Measurements from ENCODE around the gene COL27A1.
"Not testable (repeated sequence)": the region's sequence is repeated elsewhere in the genome, so short reads cannot be mapped to it uniquely, and the experiment has no call there.

COL27A1 gene

DNA sequence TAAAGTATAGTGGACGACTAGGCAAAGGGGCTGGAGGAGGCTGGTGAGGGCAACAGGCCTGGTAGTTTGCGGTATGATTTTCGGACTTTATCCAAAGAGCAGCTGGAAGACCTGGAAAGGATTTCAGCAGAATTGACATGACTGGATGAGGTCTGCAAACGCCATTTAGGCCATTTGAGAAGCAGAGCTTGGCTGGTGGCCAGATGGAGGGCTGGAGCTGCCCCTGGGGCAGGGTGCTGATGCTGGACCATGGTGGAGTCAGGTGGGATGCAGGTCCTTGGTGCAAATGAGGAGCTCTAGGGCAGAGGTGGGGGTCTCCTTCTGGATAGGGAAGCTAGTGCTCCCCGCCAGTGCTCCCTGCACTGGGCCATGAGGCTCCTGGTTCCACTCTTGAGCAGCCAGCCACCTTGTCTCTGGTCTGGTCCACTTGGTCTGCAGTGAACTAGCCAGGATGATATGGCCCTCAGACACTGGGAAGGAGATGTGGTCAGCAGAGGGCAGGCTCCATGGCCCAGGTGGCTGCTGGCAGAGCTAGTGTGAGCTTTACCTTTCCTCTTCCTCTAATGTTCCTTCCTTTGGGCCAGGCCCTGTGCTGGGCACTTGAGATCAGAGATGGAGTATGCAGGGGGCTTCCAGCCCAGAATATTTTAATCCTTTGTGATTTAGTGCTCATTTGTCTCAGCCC, 31.4 kb downstream of the COL27A1 start:
- TF ChIP-seq, protein P1, sequence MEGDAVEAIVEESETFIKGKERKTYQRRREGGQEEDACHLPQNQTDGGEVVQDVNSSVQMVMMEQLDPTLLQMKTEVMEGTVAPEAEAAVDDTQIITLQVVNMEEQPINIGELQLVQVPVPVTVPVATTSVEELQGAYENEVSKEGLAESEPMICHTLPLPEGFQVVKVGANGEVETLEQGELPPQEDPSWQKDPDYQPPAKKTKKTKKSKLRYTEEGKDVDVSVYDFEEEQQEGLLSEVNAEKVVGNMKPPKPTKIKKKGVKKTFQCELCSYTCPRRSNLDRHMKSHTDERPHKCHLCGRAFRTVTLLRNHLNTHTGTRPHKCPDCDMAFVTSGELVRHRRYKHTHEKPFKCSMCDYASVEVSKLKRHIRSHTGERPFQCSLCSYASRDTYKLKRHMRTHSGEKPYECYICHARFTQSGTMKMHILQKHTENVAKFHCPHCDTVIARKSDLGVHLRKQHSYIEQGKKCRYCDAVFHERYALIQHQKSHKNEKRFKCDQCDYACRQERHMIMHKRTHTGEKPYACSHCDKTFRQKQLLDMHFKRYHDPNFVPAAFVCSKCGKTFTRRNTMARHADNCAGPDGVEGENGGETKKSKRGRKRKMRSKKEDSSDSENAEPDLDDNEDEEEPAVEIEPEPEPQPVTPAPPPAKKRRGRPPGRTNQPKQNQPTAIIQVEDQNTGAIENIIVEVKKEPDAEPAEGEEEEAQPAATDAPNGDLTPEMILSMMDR (IDR thresholded peaks at IDR 0.05; ENCODE audit: insufficient read depth, low read depth, low read length, missing control alignments), result no peak
- DNase-seq (ENCODE audit: low read depth), result no peak
- no peak overlapping the region for H3K4me3 ChIP-seq (ENCODE audit: low read length)

DNA sequence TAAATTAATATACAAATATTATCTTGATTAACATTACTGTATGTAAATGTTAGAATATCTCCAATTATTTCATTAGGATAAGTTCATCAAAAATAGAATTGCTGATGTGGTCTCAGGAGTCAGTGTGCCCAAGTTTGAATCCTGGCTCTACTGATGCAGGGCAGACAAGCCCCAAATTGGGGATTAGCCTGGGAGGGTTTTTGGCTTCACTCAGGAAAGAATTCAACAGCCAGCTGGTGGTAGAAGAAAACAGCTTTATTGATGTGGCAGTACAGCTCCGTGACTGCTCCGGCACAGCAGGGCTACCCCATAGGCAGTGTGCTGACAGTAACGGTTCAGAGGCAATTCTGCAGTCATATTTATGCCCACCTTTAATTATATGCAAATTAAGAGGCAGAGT, 32.5 kb downstream of the COL27A1 start:
- TF ChIP-seq, protein P1 (IDR thresholded peaks at IDR 0.05; ENCODE audit: insufficient read depth, low read depth, low read length, missing control alignments), result no peak
- no peak for DNase-seq (ENCODE audit: low read depth)
- no peak overlapping the region for H3K4me3 ChIP-seq (ENCODE audit: low read length)

DNA sequence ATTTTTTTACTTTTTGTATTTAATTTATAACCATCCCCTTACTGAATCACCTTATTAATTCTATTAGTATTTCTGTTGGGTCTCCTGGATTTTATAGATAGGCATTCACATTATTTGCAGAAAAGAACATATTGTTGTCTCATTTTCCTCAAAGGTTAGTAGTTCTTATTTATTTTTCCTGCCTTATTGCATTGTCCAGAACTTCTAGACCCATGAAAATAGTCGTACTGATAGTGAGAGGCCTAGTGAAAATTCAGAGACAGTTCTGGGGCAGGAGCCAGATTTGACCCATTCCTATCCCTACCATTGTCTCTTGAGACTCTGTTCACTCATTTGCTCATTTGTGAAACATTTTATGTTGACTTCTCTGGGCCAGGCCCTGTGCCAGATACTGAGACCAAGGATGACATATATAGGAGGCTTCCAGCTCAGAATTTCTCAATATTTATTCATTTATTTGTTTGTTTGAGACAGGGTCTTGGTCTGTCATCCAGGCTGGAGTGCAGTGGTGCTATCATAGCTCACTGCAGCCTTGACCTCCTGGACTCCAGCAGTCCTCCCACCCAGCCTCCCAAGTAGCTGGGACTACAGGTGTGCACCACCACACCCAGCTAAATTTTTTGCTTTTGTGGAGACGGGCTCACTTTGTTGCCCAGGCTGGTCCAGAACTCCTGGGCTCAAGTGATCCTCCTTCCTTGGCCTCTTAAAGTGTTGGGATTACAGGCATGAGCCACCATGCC, 34.7 kb downstream of the COL27A1 start:
- H3K4me3 ChIP-seq (ENCODE audit: low read length), result no peak overlapping the region
- TF ChIP-seq, protein P1 (IDR thresholded peaks at IDR 0.05; ENCODE audit: insufficient read depth, low read depth, low read length, missing control alignments), result no peak
- DNase-seq (ENCODE audit: low read depth), result no peak

DNA sequence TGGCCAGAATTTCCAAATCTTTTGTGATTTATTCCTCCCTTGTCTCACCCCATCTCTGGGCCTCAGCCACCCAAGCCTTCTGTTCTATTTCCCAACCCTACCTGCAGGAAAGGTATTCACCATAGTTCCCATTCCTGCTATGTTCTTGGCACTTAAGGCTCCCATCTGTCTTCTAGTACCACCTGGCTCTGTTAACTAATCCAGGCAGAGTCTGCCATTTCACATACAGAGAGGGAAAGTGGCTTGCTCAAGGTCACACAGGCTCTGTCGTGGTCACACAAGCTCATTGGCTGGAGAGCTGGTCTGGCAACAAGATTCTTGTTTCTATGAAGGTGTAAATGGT, 35.2 kb downstream of the COL27A1 start:
- H3K4me3 ChIP-seq (ENCODE audit: low read length), result no peak overlapping the region
- TF ChIP-seq, protein P1 (IDR thresholded peaks at IDR 0.05; ENCODE audit: insufficient read depth, low read depth, low read length, missing control alignments), result no peak

DNA sequence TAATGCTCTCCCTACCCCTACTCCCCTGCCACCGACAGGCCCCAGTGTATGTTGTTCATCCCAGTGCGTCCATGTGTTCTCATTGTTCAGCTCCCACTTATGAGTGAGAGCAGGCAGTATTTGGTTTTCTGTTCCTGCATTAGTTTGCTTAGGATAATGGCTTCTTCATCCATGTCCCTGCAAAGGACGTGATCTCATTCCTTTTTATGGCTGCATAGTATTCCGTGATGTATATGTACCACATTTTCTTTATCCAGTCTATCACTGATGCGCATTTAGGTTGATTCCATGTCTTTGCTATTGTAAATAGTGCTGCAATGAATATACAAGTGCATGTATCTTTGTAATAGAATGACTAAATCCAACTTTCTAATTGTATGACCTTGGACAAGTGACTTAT, 36.1 kb downstream of the COL27A1 start:
- DNase-seq (ENCODE audit: low read depth), result not testable (repeated sequence)

More for the DNA sequence above, 35.2 kb downstream of the COL27A1 start:
- DNase-seq (ENCODE audit: low read depth), result no peak

DNA sequence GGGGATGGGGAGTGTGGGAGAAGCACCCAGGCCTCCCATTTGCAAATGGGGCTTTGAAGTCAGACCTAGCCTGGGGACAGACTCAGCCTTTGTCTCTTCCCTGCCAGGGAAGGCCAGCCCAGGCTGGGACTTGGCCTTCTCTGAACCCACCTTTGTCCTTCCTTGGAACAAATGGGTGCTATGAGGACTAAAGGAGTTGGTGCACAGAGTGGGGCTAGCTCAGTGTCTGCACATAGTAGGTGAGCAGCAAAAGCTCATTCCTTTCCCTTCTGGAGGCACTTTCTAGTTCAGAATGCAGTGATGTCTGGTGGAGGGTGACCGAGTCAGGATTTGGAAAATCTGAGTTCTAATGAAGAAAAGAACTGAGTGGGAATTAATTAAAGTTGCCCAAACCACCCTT, 37.2 kb downstream of the COL27A1 start:
- no peak overlapping the region for H3K4me3 ChIP-seq (ENCODE audit: low read length)
- TF ChIP-seq, protein P1 (IDR thresholded peaks at IDR 0.05; ENCODE audit: insufficient read depth, low read depth, low read length, missing control alignments), result no peak
- DNase-seq (ENCODE audit: low read depth), result no peak

More for the DNA sequence above, 36.1 kb downstream of the COL27A1 start:
- not testable (repeated sequence) for H3K4me3 ChIP-seq (ENCODE audit: low read length)

DNA sequence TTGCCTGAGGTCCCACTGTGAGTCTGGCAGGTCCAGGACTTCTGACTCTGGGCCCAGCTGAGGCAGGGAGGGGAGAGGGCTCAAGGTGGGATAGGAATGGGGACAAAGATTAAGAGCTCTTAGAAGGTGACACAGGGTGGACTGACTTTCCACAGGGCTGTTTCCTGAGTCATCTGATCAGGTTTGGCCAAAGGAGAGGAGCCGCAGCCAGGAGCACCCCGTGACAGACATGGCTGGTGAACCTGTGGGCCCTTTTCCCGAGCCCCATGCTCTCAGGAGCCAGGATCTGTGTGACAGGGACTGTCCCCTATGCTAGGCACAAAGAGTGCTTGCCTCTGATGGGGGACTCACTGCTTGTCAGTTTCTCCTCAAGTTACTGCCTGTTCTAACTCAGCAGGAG, 37.8 kb downstream of the COL27A1 start:
- TF ChIP-seq, protein P1 (IDR thresholded peaks at IDR 0.05; ENCODE audit: insufficient read depth, low read depth, low read length, missing control alignments), result no peak
- DNase-seq (ENCODE audit: low read depth), result no peak
- no peak overlapping the region for H3K4me3 ChIP-seq (ENCODE audit: low read length)

All from epithelial cell of esophagus (primary cell).